ENCODE data around the gene DNAJC3.
"Not testable (repeated sequence)": the region's sequence is repeated elsewhere in the genome, so short reads cannot be mapped to it uniquely, and the experiment has no call there.

DNAJC3 gene

GRCh38 chr13:95714142-95714832 lies 37.3 kb downstream of the DNAJC3 start:
- DNase-seq (ENCODE audit: low read depth): no peak

- DNase-seq (ENCODE audit: low read depth): no peak
Measured at GRCh38 chr13:95716231-95716630, 39.3 kb downstream of the DNAJC3 start.

DNA sequence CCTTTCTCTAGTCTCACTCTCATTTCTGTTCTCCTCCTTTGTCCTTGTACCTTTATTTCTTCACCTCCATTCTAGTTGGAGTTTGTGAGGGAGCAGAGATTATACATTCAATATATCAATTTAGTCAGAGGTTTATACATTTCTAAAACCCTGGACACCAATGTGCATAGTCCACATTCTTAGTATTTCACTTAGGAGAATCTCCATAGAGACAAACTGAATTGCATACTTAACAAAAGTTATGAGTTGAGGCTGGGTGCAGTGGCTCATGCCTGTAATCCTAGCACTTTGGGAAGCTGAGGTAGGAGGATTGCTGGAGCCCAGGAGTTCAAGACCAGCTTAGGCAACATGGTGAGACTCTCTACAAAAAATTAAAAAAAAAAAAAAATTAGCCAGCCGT lies 45.3 kb downstream of the DNAJC3 start:
- DNase-seq (ENCODE audit: low read depth): no peak

DNA sequence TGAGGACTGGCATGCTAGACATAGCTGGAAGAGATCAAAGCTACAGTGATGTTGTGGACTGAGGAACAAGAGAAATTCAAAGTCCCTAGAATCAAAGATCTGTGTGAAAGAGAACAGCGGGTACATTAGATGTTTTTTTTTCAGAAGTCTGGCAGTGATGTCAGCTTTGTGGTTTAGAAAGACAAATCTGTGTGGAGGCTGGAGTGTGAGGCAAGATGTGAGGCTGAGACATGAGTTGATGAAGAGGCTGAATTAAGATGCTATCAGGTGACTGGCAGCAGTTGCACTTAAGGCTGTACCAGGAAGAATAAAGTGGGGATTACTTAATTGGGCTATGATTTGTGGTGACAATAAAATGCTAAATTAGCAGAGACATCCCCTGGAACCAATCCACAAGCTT lies 46.5 kb downstream of the DNAJC3 start:
- no peak for DNase-seq (ENCODE audit: low read depth)

DNA sequence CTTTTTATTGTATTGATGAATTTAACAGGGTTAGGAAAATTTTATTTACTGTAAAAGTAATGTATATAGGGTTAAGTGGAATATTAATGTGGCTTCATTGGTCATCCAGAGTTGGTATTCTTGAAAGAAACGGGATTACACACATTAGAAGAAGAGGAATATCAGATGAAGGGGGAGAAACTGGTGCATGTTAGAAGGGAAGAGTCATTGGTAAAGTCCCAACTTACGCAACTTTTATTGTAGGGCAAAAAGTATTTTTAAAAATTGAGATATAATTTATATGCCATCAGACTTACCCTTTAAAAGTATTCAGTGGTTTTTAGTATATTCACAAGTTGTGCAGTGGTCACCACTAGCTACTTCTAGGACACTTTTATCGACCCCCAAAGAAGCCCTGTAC lies 47.3 kb downstream of the DNAJC3 start:
- DNase-seq (ENCODE audit: low read depth): no peak

DNA sequence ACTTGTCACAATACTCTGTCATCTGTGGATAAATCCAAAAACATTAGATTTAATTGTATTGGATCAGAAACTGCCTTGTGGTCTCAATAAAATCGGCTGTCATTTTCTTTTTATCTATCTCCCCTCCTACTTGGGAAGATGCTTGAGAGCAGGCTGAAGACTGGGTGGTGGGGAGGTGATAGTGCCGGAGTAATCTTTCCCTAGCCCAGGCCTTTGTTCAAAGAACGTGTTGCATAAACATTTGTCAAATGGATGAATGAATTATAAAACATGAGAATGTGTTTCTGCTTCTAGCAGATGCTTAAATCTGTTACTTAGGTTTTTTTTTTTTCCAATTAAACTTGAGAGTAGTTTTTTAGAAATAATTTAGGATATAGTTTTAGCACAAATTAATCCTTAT lies 49.9 kb downstream of the DNAJC3 start:
- no peak for DNase-seq (ENCODE audit: low read depth)

GRCh38 chr13:95728957-95729356 lies 52.0 kb downstream of the DNAJC3 start:
- DNase-seq (ENCODE audit: low read depth): no peak

- no peak for DNase-seq (ENCODE audit: low read depth)
Measured at GRCh38 chr13:95734124-95734523, 57.2 kb downstream of the DNAJC3 start.

DNA sequence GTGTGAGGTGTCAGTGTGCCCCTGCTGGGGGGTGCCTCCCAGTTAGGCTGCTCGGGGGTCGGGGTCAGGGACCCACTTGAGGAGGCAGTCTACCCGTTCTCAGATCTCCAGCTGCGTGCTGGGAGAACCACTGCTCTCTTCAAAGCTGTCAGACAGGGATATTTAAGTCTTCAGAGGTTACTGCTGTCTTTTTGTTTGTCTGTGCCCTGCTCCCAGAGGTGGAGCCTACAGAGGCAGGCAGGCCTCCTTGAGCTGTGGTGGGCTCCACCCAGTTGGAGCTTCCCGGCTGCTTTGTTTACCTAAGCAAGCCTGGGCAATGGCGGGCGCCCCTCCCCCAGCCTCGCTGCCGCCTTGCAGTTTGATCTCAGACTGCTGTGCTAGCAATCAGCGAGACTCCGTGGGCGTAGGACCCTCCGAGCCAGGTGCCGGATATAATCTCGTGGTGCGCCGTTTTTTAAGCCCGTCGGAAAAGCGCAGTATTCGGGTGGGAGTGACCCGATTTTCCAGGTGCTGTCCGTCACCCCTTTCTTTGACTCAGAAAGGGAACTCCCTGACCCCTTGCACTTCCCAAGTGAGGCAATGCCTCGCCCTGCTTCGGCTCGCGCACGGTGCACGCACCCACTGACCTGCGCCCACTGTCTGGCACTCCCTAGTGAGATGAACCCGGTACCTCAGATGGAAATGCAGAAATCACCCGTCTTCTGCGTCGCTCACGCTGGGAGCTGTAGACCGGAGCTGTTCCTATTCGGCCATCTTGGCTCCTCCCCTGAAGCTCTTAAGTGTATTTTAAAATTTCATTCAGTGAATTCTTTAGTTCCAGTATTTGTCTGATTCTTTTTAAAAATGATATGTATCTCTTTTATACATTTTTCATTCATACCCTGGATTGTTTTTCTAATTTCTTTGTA lies 63.4 kb downstream of the DNAJC3 start:
- DNase-seq (ENCODE audit: low read depth): not testable (repeated sequence)

GRCh38 chr13:95740979-95741320 lies 64.0 kb downstream of the DNAJC3 start:
- no peak for DNase-seq (ENCODE audit: low read depth)

DNA sequence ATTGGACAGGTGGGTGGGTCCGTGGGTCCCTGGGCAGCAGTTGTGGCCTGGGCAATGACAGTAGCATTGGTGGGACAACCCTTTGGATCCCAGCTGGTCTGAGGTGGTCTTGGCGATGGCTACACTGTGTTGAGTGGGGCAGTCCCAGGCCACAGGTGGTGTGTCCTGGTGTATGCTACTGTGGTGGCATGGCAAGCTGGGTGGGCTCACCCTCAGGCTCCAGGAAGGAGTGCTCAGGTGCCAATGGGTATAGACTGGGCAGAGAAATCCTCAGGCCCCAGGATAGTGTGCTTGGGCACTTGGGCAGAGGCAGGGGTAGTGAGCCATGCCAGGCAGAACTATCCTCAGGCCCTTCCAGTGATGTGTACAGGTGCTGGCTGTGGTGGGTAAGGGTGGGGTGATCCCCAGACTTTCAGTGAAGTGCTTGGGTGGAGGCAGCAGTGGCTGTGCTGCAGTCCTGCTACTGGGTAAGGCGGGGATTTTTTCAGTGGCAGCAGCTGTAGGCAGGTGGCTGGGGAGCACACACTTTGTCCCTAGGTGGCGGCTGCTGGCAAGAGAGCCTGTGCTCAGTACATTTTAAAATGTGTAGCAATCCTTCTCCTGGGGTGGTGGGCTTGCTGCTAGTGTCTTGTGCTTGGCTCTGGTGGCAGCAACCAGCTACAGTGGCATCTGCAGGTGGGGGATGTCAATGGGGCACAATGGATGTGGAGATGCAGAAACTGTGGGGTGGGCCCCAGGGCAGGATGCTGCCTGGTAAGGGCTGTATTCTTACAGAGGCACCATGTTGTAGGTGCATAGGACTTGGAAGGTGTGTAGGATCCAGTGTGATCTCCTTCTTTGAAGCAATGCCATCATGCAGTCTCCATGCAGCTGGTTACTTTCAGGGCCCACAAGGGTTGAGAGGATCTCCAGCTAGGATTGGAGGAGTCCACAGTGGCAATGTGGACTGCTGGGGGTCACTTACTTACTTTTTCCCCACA lies 64.9 kb downstream of the DNAJC3 start:
- no peak for DNase-seq (ENCODE audit: low read depth)

DNA sequence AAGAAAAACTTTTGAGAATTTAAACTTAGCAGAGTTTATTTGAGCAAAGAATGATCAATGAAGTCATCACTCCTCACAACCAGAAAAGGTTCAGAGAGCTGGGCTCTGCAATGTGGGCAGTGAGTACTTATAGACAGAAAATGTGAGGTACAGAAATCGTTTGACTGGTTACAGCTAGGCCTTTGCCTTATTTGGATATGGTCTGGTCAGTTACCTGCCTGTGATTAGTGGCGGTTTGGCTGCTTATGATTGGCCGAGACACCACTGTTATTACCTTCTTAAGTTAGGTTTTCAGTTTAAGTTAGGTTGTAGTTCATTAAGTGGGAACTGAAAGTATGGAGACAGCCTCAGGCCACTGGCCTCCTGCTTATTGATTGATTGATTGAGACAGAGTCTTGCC lies 66.3 kb downstream of the DNAJC3 start:
- no peak for DNase-seq (ENCODE audit: low read depth)

GRCh38 chr13:95745289-95745688 lies 68.3 kb downstream of the DNAJC3 start:
- no peak for DNase-seq (ENCODE audit: low read depth)

DNA sequence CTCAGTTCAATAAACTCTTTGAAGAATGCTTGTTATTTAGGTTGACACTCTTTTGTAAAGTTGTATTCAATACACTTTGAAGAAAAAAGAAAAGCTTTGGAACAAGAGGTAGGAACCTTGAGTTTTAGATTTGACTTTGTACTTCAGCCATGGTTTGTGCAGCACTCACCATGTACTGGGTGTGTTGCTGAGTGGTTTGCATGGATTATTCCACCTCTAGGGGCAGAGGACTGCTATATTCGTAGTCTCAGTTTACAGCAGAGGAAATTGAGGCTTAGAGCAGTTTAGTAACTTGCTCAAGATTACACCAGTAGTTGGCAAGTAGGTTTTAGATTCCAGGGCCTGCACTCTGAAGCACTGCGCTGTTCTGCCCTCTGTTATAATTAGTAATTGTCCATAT lies 68.8 kb downstream of the DNAJC3 start:
- DNase-seq (ENCODE audit: low read depth): no peak

DNA sequence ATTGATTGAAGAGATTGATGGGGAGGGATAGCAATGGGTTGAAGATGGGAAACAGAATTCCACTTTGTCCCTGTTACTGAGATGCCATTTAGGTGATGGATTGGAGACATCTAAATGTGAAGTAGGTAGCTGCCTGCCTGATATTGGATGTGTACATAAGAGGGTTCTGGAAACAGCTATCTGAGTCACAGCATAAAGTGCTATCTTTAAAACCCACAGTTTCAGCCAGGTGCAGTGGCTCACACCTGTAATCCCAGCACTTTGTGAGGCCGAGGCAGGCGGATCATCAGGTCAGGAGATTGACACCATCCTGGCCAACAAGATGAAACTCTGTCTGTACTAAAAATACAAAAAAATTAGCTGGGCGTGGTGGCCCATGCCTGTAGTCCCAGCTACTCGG lies 72.6 kb downstream of the DNAJC3 start:
- DNase-seq (ENCODE audit: low read depth): no peak

DNA sequence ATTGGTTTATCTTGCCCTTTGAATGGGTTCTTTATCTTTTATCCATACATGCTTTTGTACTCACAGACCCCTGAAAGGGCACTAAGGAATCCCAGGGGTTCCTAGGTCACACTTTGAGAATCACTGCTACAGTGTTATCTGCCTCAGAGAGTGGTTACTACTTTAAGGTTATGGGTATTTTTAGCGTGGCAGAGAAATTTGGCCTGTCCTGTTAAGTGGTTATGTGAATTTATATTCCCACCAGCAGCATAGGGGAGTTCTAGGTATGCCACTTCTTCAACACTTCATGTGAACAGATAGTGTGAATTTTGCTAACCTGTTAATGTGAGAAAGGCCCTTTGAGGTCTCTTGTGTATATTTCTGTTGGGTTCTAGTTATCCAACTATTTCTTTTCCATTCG lies 75.7 kb downstream of the DNAJC3 start:
- no peak for DNase-seq (ENCODE audit: low read depth)

DNA sequence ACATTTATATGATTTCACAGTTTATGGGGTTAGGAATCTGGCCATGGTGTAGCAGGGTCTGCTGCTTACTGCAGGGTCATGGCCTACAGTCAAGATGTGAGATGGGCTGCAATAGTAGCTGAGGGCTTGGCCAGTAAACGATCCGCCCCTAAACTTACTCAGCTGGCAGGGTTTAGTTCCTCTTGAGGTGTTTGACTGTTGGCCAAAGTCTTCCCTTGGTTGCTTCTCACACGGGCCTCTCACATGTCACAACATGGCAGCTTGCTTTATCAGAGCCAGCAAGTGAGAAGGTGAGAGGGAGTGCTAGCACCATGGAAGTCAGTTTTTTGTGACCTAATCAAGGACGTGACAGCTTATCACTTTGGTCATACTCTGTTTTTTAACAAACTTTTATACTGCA lies 77.1 kb downstream of the DNAJC3 start:
- no peak for DNase-seq (ENCODE audit: low read depth)

DNA sequence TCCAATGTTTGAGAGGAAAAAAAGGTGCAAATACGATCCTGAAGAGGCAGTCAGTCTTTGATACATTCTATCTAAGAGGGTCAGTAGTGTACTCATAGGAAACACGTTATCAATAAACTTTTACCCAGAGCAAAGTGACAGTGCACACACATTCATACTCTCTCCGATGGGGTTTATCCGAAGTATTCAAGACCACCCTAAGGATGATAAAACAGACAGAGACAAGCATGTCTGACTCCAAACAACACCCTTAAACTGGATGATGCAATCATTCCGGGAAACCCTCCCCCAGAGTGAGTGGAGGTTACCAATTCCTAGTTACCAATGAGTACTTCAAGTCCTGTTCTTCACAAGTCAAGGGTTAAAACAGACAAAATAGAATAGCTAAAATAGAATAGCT lies 79.1 kb downstream of the DNAJC3 start:
- DNase-seq (ENCODE audit: low read depth): no peak

DNA sequence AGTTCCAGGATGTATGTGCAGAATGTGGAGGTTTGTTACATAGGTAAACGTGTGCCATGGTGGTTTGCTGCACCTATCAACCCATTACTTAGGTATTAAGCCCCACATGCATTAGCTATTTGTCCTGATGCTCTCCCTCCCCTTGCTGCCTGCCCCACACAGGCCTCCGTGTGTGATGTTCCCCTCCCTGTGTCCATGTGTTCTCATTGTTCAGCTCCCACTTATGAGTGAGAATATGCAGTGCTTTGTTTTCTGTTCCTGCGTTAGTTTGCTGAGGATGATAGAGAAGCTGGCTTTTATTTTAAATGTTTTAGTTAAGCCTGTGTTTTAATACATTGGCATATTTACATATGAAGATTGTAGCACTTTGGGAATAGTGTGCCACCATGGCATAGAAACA lies 85.7 kb downstream of the DNAJC3 start:
- DNase-seq (ENCODE audit: low read depth): not testable (repeated sequence)

DNA sequence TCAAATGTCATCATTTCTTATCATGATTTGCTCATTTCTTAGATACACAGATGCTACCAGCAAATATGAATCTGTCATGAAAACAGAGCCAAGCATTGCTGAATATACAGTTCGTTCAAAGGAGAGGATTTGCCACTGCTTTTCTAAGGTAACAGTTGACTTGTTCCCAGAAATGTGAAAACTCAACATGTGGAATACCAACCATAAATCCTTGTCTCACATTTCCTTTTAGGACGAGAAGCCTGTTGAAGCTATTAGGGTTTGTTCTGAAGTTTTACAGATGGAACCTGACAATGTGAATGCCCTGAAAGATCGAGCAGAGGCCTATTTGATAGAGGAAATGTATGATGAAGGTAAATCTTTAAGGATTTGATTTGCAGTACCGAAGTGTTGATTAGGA lies 86.7 kb downstream of the DNAJC3 start:
- no peak for DNase-seq (ENCODE audit: low read depth)

- no peak for DNase-seq (ENCODE audit: low read depth)
Measured at GRCh38 chr13:95771905-95772304, 95.0 kb downstream of the DNAJC3 start.

DNA sequence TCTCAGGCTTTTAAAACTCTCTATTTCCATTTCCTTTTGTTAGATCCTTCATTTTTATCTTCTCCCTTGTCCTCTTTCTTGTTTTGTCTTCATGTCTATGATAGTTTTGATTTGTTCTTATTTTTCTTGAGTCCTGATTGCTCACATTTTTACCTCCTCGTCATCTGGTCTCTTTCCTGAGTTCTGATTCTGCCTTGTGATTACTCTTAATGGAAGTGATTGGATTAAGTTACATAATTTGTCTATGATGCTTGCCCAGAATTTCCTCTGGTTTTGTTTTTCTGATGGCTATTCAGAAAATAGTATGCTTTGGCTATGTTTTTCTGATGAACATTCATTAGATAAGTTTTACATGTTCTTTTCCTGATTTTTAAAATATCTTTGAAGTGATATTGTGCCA lies 102.6 kb downstream of the DNAJC3 start:
- DNase-seq (ENCODE audit: low read depth): no peak

Measured in T-helper 22 cell (primary cell).